BE2C (cell line): ENCODE results near the gene ASPSCR1.
A peak's percentile ranks its signal among the peaks of the same experiment; 100 is the strongest.

Experiments used
- DNase-seq: peaks from one replicate; pipeline ENCODE4 v3.0.0-alpha.2; 2020
- H3K27me3 ChIP-seq: fragments of 250-450 bp; sonication (Bioruptor Pico); 2 replicates; pipeline ENCODE4 v1.5.1; 2020; ENCODE audit warnings: mild to moderate bottlenecking
- H3K36me3 ChIP-seq: fragments of 250-450 bp; sonication (Bioruptor Pico); 2 replicates; pipeline ENCODE4 v1.5.1; 2020; ENCODE audit warnings: mild to moderate bottlenecking
- H3K4me1 ChIP-seq: fragments of 250-450 bp; sonication (Bioruptor Pico); 2 replicates; pipeline ENCODE4 v1.5.1; 2020
- H3K4me3 ChIP-seq: 2 replicates; pipeline ENCODE4 v1.5.1; 2011; ENCODE audit warnings: low read depth, low read length
- H3K9me3 ChIP-seq: fragments of 250-450 bp; sonication (Bioruptor Pico); 2 replicates; pipeline ENCODE4 v1.5.1; 2020
- CTCF ChIP-seq: IDR thresholded peaks from 2 replicates; pipeline ENCODE4 v1.5.1; 2012; ENCODE audit warnings: mild to moderate bottlenecking, low read depth, low read length

The ASPSCR1 gene

GRCh38 chr17:81934098-81934757, 43.2 kb upstream of the ASPSCR1 start:
- no peaks in the 10 kb centered on the region for H3K27me3 ChIP-seq
- H3K36me3 ChIP-seq, result peaks cover 12% of the 10 kb centered on the region
- H3K9me3 ChIP-seq, result no peaks in the 10 kb centered on the region
- no peak overlapping the region for H3K4me3 ChIP-seq
- DNase-seq, result no peak
- H3K4me1 ChIP-seq, result no peaks in the 10 kb centered on the region
- no peak for TF ChIP-seq CTCF

GRCh38 chr17:81934850-81935708, 42.4 kb upstream of the ASPSCR1 start:
- Histone ChIP-seq H3K4me1 (no peaks in the 10 kb centered on the region), H3K9me3 (no peaks in the 10 kb centered on the region), H3K4me3 (no peak overlapping the region), H3K27me3 (no peaks in the 10 kb centered on the region), H3K36me3 (peaks cover 12% of the 10 kb centered on the region)
- no peak for DNase-seq
- TF ChIP-seq CTCF, result no peak

- Histone ChIP-seq H3K4me1 (no peaks in the 10 kb centered on the region), H3K4me3 (peak overlapping the region; percentile 86), H3K36me3 (peaks cover 12% of the 10 kb centered on the region), H3K9me3 (no peaks in the 10 kb centered on the region), H3K27me3 (no peaks in the 10 kb centered on the region)
- TF ChIP-seq CTCF, result no peak
- no peak for DNase-seq
These were observed 41.7 kb upstream of the ASPSCR1 start for GRCh38 chr17:81935709-81936084.

- DNase-seq, result no peak
- Histone ChIP-seq H3K4me3 (no peak overlapping the region), H3K36me3 (peaks cover 8% of the 10 kb centered on the region), H3K27me3 (no peaks in the 10 kb centered on the region), H3K4me1 (no peaks in the 10 kb centered on the region), H3K9me3 (no peaks in the 10 kb centered on the region)
- TF ChIP-seq CTCF, result no peak
These were observed 38.2 kb upstream of the ASPSCR1 start for GRCh38 chr17:81939218-81939617.

GRCh38 chr17:81939881-81940385, 37.5 kb upstream of the ASPSCR1 start:
- Histone ChIP-seq H3K4me1 (no peaks in the 10 kb centered on the region), H3K27me3 (no peaks in the 10 kb centered on the region), H3K4me3 (no peak overlapping the region), H3K9me3 (no peaks in the 10 kb centered on the region), H3K36me3 (peaks cover 7% of the 10 kb centered on the region; the same call in 1 of the 2 replicates)
- no peak for TF ChIP-seq CTCF
- no peak for DNase-seq
